Measurements from ENCODE around the gene TSR1.

DNA sequence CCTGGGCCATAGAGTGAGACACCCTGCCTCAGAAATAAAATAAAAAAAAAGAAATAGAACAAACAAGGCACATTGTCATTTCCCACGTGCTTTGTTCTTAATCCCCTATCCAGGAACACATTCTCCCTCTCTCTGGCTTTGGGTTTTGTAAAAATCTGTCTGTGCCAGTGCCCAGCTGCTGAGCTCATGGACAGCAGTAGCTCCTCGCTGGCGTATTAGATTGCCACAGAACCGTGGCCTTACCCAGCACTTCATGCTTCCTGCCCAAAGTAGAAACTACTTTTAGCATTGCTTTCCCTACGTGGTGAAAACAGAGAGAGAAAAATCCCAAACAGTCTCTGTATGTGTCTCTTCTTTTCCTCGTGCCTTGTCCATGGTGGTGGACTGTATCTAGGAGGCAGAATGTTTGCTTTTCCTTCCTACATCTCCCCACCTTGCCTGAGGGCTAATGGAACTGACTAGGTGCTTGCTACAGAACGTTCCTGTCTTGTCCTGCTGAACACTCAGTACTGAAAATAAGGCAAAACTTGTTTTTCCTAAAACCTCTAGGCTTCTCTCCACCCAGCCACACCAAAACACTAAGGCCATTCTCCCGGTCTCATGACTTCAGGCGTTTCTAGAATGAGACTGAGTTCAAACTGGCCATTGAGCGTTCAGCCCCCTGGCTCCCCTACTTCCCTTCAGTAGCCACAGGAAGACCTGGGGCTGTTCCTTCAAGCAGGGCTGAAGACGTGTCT is 38.5 kb upstream of the TSR1 start:
- TF ChIP-seq, protein P1, sequence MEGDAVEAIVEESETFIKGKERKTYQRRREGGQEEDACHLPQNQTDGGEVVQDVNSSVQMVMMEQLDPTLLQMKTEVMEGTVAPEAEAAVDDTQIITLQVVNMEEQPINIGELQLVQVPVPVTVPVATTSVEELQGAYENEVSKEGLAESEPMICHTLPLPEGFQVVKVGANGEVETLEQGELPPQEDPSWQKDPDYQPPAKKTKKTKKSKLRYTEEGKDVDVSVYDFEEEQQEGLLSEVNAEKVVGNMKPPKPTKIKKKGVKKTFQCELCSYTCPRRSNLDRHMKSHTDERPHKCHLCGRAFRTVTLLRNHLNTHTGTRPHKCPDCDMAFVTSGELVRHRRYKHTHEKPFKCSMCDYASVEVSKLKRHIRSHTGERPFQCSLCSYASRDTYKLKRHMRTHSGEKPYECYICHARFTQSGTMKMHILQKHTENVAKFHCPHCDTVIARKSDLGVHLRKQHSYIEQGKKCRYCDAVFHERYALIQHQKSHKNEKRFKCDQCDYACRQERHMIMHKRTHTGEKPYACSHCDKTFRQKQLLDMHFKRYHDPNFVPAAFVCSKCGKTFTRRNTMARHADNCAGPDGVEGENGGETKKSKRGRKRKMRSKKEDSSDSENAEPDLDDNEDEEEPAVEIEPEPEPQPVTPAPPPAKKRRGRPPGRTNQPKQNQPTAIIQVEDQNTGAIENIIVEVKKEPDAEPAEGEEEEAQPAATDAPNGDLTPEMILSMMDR (IDR thresholded peaks at IDR 0.05) = no peak
- TF ChIP-seq POLR2A (IDR thresholded peaks at IDR 0.05) = no peak

Data from esophagus squamous epithelium (tissue), 4 donors.